ENCODE results near the gene PREB.

DNA sequence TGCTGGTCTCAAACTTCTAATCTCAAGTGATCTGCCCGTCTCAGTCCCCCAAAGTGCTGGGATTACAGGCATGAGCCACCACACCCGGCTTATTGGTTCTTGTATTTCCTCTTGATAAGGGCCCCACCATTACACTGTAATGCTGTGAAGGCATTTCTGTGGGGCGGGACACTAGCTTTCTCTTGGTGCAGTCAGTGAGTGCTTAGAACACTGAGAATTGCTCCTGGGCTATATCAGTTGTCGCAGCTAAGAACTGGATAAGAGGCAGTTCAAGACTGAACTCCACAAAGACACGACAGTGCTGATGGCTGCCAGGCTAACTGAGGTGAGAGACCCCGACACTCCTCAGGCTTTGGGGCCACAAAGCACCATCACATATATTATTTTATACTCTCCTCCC is 45.8 kb downstream of the PREB start:
- TF ChIP-seq POLR2A (IDR thresholded peaks at IDR 0.05; ENCODE audit: low read depth, low read length), result no peak
- no peak for TF ChIP-seq POLR2AphosphoS5 (IDR thresholded peaks at IDR 0.05; ENCODE audit: low read depth, low read length)
- TF ChIP-seq TAF1 (IDR thresholded peaks at IDR 0.05; ENCODE audit: low read depth, low read length), result no peak

Measured in GM12891 (cell line).